T-helper 1 cell (primary cell): Measurements from ENCODE around the gene SND1.
"Not testable (repeated sequence)": the region's sequence is repeated elsewhere in the genome, so short reads cannot be mapped to it uniquely, and the experiment has no call there.

Experiments
- DNase-seq, 5 donors: peaks; one replicate each; pipeline ENCODE4 v3.0.0-alpha.2; 2012 to 2020

The SND1 gene

GRCh38 chr7:127940381-127941160 is 288.6 kb downstream of the SND1 start:
- no peak for DNase-seq

GRCh38 chr7:127941476-127942210 is 289.6 kb downstream of the SND1 start:
- DNase-seq = no peak

GRCh38 chr7:127943541-127944521 is 291.8 kb downstream of the SND1 start:
- DNase-seq = no peak

- DNase-seq = no peak
Observed at GRCh38 chr7:127946111-127946510, 294.1 kb downstream of the SND1 start.

- no peak for DNase-seq
Observed at GRCh38 chr7:127946847-127947246, 294.9 kb downstream of the SND1 start.

GRCh38 chr7:127948312-127948711 is 296.3 kb downstream of the SND1 start:
- DNase-seq = no peak

- no peak for DNase-seq
Observed at GRCh38 chr7:127948930-127949329, 296.9 kb downstream of the SND1 start.

GRCh38 chr7:127949769-127950222 is 297.8 kb downstream of the SND1 start:
- DNase-seq = no peak

GRCh38 chr7:127950233-127950935 is 298.4 kb downstream of the SND1 start:
- DNase-seq = no peak

GRCh38 chr7:127953423-127954356 is 301.7 kb downstream of the SND1 start:
- DNase-seq = no peak

GRCh38 chr7:127954357-127954748 is 302.4 kb downstream of the SND1 start:
- DNase-seq = no peak

- no peak for DNase-seq
Observed at GRCh38 chr7:127955051-127955531, 303.1 kb downstream of the SND1 start.

- DNase-seq = no peak
Observed at GRCh38 chr7:127957886-127958285, 305.9 kb downstream of the SND1 start.

GRCh38 chr7:127959770-127960169 is 307.8 kb downstream of the SND1 start:
- no peak for DNase-seq

GRCh38 chr7:127961786-127962453 is 309.9 kb downstream of the SND1 start:
- no peak for DNase-seq

- no peak for DNase-seq
Observed at GRCh38 chr7:127962589-127963361, 310.8 kb downstream of the SND1 start.

GRCh38 chr7:127963850-127964249 is 311.9 kb downstream of the SND1 start:
- DNase-seq = not testable (repeated sequence)

GRCh38 chr7:127967281-127967680 is 315.3 kb downstream of the SND1 start:
- DNase-seq = no peak

GRCh38 chr7:127968547-127968946 is 316.6 kb downstream of the SND1 start:
- no peak for DNase-seq
